GM12874 (cell line): Measurements from ENCODE around the gene DDX55.

Source experiments
- CTCF ChIP-seq: IDR thresholded peaks from 2 replicates; pipeline ENCODE4 v1.5.1; 2011; ENCODE audit warnings: low read depth, mild to moderate bottlenecking, control low read depth, low read length, moderate library complexity; ENCODE audit not compliant: insufficient read depth

DDX55 gene

GRCh38 chr12:123601602-123602489, at the start of gene DDX55:
DDX55 (plus strand) TSS chr12:123602099; CDS start chr12:123602149, 50 bp downstream.
- no peak for TF ChIP-seq CTCF

- no peak for TF ChIP-seq CTCF
Observed at GRCh38 chr12:123559468-123559867, 42.4 kb upstream of the DDX55 start.

- no peak for TF ChIP-seq CTCF
Observed at GRCh38 chr12:123571343-123571813, 30.5 kb upstream of the DDX55 start.

GRCh38 chr12:123572391-123572790, 29.5 kb upstream of the DDX55 start:
- TF ChIP-seq CTCF = no peak

GRCh38 chr12:123573870-123574269, 28.0 kb upstream of the DDX55 start:
- no peak for TF ChIP-seq CTCF

- TF ChIP-seq CTCF = no peak
Observed at GRCh38 chr12:123576611-123577010, 25.3 kb upstream of the DDX55 start.

- no peak for TF ChIP-seq CTCF
Observed at GRCh38 chr12:123578243-123578642, 23.7 kb upstream of the DDX55 start.
